HG02623 (cell line): ENCODE measurements around the gene SLC25A51.
"Not testable (repeated sequence)": the region's sequence is repeated elsewhere in the genome, so short reads cannot be mapped to it uniquely, and the experiment has no call there.

Experiments
- ATAC-seq: cut with Tn5 transposase; IDR thresholded peaks from one replicate; pipeline ENCODE4 v1.9.1; 2021; ENCODE audit warnings: moderate library complexity; ENCODE audit not compliant: unreplicated experiment

The SLC25A51 gene

DNA sequence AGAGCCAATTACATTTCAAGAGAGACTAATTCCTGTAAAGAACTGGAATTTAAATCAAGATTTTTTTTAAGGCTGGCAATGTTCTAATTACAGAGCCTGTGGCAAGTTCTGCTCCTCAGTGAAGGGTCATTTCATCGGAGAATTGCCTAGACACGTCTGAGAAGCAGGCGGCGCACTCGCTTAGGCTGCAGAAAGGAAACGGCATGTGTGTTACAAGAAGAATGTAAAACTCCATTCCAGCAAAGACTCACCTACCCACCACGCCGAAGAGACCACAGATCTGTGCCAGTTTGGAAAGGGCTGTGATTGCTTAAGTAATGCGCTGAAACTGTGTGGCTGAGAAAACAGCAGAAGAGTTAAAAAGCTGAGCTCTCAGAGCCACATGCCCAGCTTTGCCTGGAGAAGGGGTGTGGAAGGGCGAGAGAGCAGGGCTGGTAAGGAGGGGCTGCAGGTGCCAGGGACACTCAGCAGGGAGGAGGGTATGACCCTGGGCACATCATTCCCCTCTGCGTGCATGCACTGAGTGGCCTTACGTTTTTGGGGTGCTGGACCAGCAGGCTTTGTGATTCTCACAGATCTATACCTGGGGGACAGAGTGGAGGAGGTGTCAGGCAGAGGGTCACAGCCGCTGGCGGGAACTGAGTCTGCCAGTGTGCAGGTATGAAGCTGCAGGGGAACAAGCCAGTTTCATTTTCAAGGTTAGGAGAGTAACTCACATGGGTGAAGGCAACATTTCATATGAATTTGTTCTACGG lies 17.8 kb upstream of the SLC25A51 start:
- ATAC-seq = no peak

DNA sequence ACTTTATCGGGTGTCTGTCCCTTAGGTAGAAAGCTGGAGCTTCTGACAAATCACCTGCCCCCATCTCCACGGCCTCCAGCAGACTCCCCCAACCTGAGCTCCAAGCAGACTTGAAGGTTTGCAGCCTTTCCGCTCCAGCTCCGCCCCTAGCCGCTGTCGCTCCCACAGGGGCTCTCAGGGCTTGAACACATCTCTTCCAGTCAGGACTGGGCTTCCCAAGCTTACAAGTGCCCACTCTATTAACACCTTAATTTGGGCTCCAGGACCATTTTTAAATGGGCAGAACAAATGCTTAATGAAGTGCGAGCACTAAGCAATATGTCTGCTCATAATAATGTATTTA lies 17.2 kb upstream of the SLC25A51 start:
- ATAC-seq = no peak

DNA sequence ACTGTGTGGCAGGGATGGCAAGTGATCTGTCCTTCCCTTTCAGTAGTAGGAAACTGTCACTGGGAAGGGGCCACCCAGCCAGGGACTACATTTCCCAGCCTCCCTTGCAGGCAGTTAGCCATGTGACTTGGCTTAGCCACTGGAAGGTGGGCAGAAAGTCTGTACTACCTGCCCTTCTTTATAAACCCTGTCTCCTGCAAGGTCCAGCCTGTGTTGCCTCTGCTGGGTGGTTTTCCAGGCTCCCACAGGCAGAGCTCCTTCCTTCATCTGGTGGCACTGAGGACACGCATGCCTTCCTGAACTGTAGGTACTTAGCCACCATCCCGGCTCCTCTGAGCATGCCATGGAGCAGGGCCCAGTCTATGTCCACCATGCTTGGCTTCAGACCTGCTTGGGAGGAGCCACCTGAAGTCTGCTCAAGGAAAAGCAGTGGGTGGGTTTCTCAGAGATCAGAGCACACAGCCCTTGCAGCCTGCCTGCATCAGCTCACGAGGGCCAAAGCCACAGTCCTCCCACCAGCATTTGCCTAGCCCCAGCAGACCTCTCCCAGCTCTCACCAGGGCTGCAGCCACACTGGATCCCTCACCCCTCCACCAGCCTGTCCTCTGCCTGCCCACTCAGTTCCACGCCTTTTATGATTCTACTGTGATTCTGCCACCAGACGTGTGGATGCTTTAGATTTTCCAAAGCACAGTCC lies 16.7 kb upstream of the SLC25A51 start:
- no peak for ATAC-seq

DNA sequence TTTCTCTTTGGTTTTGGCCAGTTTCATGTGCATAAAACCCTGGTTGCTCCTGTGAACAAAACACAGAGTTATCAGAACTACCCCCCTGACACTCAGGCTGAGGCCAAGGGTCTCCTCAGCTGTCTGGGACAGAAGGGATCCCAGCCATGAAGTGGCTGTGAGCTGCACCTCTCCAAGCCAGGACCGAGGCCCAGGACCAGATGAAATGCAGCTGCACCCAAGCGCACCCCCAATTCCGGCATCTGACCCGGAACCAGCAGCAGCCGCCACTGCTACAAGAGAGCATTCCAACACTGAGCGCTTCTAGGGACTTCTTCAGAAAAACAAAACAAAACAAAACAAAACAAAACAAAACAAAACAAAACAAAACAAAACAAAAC lies 16.0 kb upstream of the SLC25A51 start:
- ATAC-seq = no peak

DNA sequence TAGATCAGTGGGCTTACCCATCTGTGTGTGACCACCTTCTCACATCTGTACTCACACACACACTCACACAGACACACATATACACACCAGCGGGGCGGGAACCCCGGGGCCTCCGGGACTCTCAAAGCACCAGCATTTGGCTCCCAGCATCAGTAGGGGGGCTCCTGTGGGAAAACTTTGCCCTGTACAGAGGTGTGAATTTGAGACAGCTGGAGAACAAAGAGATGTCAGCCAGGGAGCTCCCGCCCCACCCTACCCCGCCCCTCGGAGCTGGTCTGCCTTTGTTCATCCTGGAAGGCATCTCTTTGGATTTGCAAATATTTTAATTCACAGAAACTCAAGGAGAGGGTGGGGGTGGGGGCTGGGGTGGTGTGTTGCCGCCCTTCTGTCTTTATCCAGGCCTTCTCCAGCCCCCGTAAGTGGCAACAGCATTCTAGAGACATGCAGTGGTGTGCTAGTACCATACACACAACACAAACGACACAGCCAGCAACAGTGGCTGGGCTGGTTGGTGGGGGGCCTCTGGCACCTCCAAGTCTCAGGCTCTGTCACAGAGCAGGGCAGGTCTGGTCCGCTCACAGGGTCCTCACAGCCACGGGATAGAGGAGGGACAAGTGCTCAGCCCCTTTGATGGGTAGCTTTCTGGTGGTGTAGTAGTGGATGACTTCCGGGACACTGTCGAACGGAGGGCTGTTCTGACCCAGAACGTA lies 15.5 kb upstream of the SLC25A51 start:
- ATAC-seq = no peak

DNA sequence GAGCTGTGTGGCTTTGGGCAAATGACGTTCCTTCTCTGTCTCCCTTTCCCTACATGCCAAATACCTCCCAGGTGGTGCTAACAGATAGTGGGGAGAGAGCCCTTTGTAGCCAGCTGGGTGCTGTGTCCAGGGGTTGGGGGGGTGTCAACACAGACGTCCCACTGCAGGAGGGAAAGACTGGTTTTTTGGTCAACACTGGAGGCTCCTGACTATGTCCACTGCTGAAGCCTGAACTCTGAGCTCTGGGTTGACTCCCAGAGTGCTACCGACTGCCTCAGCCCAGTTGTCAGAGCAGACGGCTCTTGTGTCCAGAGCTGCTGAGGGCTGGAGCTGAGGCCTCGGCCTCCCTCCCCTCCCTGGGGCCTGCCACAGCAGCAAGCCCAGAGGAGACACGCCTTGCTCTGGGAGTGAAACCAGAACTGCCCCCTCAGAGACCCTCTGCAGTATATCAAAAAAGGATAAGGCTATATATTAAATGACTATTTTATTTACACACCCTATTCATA lies 14.8 kb upstream of the SLC25A51 start:
- no peak for ATAC-seq

DNA sequence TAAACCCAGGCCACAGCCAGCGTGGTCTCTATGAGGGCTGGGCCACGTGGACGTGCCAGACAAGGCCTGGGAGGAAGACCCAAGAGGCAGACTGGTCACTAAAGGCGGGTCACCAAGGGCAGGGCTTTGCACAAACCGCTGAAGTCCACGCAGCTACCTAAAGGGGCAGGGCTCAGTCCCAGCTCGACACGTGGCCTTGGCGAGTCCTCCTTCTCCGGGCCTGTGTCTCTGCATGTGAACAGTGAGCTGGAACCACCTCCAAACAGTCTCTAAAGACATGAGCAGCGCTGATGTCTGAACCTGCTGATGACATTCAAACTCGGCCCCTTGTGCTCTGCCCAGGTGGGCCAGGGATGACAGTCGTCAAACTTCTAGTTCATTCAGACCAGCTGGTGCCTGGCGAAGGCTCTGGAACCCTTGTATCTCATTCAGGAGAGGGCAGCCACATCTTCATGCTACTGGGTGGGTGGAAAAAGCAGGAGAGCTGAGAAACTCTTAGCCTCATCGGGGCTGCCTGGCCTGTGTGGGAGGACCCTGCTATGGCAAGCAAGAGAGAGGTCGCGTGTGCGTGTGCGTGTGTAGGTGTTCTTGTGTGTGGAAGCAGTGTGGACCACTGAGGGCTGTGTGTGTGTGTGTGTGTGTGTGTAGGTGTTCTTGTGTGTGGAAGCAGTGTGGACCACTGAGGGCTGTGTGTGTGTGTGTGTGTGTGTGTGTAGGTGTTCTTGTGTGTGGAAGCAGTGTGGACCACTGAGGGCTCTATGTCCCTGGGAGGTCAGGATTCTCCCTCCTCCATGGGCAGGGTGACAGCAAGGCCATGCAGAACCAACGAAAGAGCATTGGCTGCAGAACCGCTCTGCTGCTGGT lies 14.1 kb upstream of the SLC25A51 start:
- ATAC-seq = no peak

DNA sequence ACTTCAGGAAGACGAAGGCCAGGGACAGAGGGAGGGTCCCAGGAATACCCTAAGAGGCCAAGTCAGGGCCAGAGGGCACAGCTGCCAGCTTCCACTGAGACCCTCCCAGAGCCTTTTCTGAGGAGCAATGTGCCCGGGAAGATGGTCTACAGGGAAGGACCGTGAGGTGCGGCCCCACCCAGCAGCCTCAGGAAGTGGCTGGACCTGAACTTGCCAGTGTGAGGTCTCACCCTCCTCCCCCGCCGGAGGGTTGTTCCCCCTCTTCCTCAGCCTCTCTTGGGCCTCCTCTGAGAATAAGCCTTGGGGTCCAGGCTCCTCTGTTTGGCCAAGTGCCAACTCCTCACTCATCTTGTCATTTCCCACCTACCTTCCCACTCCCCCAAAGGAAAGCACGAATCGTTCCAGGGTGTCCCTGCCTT lies 13.4 kb upstream of the SLC25A51 start:
- no peak for ATAC-seq

DNA sequence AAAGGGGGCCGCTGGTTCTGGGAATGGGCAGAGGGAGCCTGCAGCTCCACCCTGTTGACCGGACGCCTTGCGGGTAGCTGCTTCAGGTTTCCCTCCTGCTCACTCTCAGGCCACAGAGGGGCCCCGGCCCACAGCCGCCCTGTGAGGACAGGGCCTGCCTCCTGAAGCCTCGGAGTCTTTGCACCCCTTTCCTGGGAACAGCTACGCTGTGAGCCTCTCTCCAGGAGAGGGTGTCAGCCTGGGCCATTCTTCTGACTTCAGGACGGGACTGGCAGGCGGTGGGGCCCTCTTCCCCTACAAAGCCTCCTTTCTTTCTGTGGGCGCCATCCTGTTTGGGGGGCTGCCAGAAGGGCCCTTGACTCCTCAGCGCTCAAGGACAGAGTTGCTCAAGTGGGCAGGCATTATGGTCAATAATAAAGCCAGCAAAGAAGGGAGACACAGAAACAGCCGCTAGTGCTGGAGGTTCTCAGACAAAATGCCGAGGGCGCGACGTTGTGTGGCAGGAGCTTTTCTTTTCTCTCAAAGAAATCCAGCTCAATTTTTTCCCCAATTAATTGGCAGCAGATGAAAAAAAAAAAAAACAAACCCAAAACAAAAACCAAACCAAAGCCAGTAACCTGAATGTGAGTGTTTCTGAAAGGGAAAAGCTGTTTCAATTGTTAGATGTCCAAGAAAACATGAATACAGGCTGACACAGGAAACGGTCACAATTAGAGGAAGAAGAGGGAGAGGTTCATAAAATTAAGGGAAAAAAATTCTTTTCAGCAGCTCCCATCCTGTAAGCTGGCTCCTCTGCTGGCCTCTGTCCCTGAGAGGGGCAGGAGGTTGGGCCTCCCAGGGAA lies 12.8 kb upstream of the SLC25A51 start:
- no peak for ATAC-seq

DNA sequence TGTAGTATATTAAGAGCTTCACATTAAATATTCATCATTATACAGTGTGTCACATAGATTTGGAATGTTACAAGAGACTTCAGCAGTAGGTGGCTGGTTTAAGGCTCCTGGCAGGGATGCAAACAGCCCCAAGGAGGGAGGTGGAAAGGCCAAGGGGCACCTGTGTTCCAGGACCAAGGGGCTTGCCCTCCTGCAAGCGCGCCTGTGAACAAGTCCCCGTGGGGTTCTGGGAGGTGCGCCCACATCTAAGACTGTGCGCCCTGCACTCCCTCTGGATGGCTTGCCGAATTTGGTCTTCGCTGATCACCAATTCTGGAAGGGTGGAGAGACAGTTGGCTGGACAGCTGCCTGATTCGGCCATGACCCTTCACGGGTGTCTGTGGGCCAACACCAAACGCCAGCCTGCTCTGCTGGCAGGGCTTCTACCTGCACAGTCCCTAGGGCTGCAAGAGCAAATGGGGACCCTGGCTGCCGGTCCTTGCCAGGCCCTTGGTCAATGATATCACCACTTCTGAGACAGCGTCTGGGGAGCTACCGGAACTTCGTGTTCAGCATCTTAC lies 12.1 kb upstream of the SLC25A51 start:
- no peak for ATAC-seq

DNA sequence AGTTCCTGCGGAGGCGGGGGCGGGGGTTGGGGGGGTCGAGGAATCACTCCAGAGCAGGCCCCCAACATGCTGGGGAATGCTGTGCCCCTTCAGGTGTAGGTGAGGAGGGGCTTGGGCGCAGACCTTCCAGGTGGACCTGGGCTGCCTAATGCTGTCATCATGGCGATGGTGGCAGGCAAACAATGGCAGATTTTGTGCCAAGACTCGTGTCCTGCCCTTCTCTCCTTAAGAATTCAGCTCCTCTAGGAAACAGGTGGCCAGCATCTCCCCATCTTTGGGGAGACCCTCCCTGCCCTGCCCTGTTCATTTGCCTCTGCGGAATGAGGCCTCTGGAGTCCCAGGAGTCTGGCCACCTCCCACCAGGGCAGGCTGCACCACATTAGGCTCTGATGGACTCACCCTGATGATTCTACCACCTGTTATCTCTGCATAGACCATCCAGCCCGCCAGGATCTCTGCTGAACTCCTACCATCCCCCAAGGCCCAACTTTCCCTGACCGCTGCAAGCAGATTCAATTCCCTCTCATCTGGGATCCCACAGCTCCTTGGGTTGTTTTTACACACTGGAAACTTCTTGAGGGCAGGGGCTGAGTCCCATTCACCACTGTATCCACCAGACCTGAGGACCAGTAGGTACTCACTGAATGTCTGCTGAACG lies 10.9 kb upstream of the SLC25A51 start:
- ATAC-seq = no peak

DNA sequence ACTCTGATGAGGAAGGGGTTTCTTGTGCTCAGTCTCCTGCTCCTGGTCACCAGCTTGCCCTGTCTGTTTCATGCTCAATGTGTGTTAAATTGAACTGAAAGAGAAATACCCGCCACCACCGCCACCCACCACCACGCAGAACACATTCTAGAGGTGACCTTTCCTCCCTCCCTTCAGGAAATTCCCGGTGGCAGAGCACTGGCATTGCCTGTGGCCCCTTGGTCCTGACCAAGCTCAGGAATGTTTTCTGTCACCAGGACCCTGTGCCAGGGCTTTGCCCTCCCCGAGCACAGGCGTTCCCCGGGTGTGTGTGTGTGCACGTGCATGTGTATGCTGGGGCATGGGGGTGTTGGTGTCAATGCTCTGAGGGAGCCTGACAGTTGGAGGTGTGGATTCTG lies 10.2 kb upstream of the SLC25A51 start:
- ATAC-seq = no peak

DNA sequence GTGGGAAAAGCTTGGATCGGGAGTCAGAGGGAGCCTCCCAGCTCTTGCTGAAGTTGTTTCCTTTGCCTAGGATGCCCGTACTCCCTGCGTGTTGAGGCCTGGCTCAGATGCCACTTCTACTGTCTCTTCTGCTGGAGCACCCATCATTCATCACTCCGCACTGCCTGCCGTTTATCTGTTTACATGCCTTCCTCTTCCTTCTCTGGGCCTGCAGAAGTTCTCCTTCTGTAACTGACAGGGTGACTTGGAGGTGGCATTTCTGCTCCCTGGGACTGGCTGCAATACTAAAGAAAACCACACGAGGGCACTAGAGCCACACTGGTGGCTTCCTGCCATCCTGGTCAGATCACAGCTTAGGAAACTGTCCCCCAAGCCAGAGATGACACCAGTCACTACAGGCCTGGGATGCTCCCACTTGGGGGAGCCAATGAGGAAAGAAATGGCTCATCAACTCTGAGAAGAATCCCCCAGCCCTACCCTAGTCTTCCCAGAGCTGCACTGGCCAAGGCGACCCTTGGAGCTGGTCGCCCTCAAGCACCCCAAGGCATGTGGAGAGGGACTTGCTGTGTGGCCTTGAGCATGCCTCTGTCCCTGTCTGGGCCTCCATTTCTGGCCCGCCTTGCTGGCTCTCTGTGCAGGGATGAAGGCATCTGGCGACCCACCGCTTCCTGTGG lies 9.7 kb upstream of the SLC25A51 start:
- peak; percentile 79 for ATAC-seq

DNA sequence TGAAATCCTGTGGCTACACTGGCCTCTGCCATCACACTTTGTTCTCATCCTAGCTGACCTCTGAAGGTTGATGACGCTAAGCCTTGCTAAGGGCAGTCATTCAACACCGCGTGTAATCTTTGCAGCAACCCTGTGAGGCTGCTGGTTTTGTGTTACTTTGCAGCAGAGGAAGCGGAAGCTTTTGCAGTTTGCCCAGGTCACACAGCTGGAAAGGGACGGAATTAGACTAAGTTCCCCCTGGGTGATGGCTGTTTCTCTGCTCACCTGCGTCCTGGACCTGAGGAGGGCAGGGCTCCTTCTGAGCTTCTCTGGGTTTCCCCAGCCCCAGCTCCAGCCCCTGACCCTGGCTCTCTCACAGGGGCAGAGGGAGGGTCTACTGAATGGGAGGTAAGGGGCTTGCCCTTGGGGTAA lies 7.3 kb upstream of the SLC25A51 start:
- no peak for ATAC-seq

DNA sequence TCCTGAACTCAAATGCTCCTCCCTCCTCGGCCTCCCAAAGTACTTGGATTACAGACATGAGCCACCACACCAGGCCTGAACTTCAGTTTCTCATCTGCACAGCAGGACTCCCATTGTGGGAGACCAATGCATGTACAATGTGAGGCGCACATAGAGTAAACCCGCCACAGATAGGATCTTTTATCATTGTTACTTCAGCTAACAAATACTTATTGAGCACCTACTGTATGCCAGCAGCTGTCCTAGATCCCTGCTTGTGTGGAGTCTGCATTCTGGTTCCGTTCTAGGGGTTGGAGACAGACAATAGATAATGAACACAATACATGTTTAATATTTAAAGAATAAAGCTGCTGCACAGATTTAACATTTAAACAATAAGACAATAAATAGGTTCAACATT lies 6.3 kb upstream of the SLC25A51 start:
- no peak for ATAC-seq

DNA sequence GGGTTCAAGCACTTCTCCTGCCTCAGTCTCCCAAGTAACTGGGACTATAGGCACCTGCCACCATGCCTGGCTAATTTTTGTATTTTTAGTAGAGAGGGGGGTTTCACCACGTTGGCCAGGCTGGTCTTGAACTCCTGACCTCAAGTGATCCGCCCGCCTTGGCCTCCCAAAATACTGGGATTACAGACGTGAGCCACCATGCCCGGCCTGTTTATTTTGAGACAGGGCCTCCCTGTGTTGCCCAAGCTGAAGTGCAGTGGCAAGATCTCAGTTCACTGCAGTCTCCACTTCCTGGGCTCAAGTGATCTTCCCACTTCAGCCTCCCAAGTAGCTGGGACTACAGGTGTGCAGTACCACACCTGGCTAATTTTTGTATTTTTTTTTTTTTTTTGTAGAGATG lies 5.9 kb upstream of the SLC25A51 start:
- not testable (repeated sequence) for ATAC-seq

DNA sequence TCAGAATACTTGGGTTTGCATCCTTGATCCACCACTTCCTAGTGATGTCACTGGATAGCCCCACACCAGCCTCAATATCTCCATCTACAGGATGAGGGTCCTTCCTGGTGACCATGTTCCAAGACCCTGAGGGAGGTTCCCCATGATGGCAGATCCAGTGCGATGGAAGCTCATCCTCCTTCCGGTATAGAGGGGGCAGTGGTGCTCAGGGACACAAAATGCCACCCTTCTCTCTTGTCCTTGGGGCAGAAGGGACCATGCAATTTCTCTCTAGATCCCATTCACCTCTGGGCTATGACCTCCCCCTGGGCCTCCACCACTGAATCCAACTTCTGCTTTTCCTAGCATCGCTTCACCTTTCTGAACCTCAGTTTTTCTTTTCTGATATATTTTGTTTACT lies 5.4 kb upstream of the SLC25A51 start:
- no peak for ATAC-seq

DNA sequence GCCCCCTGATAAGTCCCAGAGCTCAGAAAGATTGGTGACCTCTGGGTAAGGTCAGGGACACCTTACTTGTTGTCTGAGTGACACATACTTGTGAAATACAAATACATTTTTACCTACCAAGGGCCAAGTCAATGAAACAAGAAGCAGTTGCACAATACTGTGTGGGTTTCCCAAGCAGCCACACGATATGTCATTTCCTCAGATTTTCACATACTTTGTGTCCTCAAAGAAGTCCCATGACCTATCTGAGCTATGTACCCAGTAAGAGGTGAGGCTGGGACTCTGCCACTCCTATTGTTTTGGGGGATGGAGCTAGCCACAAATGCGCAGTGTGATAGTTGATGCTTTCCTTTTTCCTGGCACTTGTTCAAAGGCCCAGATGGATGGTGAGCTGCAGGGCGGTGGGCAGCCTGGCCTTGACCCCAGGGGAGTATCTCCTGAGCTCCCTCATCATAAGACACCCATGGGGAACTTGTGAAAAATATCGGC lies 4.8 kb upstream of the SLC25A51 start:
- no peak for ATAC-seq

DNA sequence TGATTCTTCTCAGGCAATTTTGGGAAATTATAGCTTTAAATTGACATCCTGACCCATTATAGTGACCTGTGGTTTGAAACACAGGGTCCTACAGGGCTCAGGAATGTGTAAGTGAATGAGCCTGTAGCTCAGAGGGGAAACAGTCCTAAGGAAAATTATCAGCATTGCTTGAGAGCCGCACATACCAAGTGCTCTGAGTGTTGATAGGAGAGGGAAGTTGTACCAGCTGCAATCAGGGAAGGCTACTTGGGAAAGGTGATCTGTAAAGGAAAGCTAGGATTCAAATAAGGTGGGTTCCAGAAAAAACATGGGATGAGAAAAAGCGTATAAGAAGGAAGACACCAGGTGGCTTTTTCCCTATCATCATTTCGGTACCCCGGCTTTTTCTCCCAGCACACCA lies 4.4 kb upstream of the SLC25A51 start:
- no peak for ATAC-seq
